ENCODE data around the gene LYRM4. TPM values are rescaled to one million over a fixed set of nuclear protein-coding genes. Genes with fewer than 3 reads are reported as not detected.
"Not testable (repeated sequence)": the region's sequence is repeated elsewhere in the genome, so short reads cannot be mapped to it uniquely, and the experiment has no call there.

Gene LYRM4
- total RNA-seq, 2 experiments from 2014 or later = 44.3 to 45.7 TPM

GRCh38 chr6:5127106-5127687 is 133.6 kb downstream of the LYRM4 start:
- peaks cover 2% of the 10 kb centered on the region for H3K4me1 Mint-ChIP-seq
- no peaks in the 10 kb centered on the region for H3K9me3 Mint-ChIP-seq
- no peak for DNase-seq
- no peaks in the 10 kb centered on the region for H3K27me3 Mint-ChIP-seq
- no peak overlapping the region for H3K27ac Mint-ChIP-seq
- no peak overlapping the region for H3K4me3 Mint-ChIP-seq
- peaks cover 3% of the 10 kb centered on the region for H3K36me3 Mint-ChIP-seq

DNA sequence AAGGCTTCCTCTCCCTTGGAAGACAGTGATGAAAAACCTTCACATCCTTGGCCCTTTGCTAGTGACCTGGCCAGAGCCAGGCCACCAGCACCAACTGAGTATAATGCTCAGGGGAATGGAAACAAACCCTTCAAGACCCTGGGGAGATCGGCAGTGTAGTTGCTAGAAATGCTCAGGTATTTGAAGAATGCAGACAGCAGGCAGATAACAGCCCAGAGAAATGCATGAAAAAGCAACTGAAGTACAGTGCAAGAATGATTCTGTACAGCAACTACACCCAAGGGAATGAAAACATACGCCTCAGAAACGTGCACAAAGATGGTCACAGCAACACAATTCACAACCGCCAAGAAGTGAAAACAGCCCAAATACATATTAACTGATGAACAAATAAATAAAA is 134.5 kb downstream of the LYRM4 start:
- H3K27ac Mint-ChIP-seq = no peak overlapping the region
- no peak for DNase-seq
- H3K36me3 Mint-ChIP-seq = peaks cover 3% of the 10 kb centered on the region
- no peak overlapping the region for H3K4me3 Mint-ChIP-seq
- H3K27me3 Mint-ChIP-seq = no peaks in the 10 kb centered on the region
- H3K4me1 Mint-ChIP-seq = peaks cover 2% of the 10 kb centered on the region
- H3K9me3 Mint-ChIP-seq = no peaks in the 10 kb centered on the region

DNA sequence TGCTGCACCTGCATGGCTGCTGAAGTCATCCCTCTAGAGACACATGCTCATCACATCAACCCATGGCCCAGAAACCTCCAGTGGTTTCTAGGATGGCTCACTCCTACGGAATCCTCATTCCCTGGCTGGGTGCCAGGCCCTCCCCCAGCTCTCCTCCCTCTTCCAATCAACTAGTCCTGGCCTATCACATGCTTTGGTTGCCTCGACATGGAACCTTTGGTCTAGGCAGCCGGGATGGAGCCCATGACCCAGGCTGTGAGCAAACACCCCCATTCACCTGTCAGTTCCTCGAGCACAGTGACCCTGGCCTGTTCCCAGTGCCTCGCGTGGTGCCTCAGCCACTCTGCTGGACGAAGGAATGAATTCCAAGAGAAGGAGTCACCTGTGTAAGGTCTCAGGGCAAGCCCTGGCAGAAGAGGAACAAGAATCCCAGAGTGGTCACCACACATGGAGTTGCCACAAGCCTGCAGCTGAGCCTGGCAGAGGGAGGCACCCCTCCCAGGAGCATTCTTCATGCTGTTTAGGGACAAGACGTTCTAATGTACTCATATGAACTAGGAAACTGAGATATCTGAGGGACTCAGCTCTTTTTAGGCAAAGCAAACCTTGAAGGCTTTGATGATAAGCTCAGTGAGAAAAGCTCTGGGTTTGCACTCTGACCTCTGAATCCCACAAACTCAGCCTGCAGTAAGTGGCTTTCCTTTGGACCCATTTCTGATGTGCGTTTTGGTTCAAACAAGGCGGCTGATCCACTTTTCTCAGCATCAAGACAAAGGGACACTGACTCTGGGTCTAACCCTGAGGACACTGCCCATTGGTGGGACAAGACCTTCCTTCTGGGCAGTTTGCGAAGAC is 135.4 kb downstream of the LYRM4 start:
- Mint-ChIP-seq H3K4me1 (peaks cover 2% of the 10 kb centered on the region), H3K9me3 (no peaks in the 10 kb centered on the region), H3K27me3 (no peaks in the 10 kb centered on the region), H3K36me3 (peaks cover 5% of the 10 kb centered on the region), H3K4me3 (no peak overlapping the region), H3K27ac (no peak overlapping the region)
- DNase-seq = no peak

DNA sequence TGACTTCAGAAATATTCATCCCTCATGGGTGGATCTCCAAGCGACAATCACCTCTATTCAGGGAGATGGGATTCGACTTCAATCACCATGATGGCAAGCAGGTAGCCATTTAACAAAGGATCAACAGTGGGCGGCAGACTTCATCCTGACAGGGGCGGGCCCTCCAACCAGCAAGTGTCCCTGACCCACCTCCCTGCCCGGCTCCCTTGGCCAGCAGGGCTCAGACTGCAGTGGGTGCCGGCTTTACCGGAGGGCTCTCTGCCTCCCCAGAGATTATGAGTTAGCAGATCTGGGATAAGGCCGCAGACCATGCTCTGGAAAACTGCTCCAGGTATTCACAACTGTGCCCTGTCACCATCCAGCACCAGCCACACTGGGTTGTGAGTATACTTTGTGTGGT is 136.2 kb downstream of the LYRM4 start:
- Mint-ChIP-seq H3K4me3 (no peak overlapping the region), H3K27me3 (no peaks in the 10 kb centered on the region), H3K9me3 (no peaks in the 10 kb centered on the region), H3K36me3 (peaks cover 7% of the 10 kb centered on the region), H3K4me1 (peaks cover 2% of the 10 kb centered on the region), H3K27ac (no peak overlapping the region)
- no peak for DNase-seq

DNA sequence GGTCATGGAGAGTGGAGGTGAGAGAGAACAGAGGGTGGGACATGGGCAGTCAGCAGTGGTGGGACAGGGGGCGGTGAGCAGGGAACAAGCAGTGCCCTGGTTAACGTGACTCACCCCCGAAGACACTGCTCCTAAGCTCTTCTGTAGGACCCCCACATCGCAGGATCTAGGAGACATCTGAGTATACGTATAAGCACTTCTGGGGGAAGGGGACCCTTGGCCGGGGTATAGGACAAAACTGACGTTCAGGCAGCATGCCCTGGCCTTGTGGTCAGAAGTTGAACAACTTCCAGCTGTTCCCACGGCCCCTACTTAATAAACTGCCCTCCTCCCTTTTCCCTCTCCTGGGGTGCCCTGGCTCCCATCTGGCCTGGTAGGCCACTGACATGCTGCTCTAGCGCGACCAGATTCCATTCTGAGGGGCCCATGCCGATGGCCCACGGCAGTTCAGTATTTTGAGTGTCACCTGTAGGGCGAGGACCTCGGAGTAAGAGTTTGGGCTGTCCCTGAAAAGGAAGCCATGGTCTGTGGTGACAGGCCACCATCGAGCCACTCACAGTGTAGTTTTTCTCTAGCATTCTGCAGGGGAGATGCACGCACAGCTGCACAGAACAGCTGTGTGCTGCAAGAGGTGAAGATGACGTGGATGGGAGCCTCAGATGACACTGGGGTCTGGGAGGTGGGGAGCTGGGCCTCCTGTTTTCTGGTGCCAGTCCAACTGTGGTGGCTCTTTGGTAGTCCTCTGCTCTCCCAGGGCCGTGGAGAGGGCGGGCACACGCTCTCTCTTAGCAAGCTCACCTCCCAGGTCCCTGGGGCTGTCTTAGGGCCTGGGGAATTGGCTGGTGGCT is 137.2 kb downstream of the LYRM4 start:
- Mint-ChIP-seq H3K36me3 (peaks cover 9% of the 10 kb centered on the region), H3K4me1 (no peaks in the 10 kb centered on the region)

GRCh38 chr6:5122504-5123112 is 138.1 kb downstream of the LYRM4 start:
- Mint-ChIP-seq H3K27me3 (no peaks in the 10 kb centered on the region), H3K36me3 (peaks cover 9% of the 10 kb centered on the region), H3K4me1 (no peaks in the 10 kb centered on the region), H3K4me3 (no peak overlapping the region), H3K27ac (no peak overlapping the region), H3K9me3 (no peaks in the 10 kb centered on the region)
- no peak for DNase-seq

More for the DNA sequence above, 137.2 kb downstream of the LYRM4 start:
- Mint-ChIP-seq H3K27ac (no peak overlapping the region), H3K9me3 (no peaks in the 10 kb centered on the region), H3K4me3 (no peak overlapping the region), H3K27me3 (no peaks in the 10 kb centered on the region)
- no peak for DNase-seq

GRCh38 chr6:5121956-5122355 is 138.8 kb downstream of the LYRM4 start:
- Mint-ChIP-seq H3K27ac (no peak overlapping the region), H3K4me1 (no peaks in the 10 kb centered on the region), H3K4me3 (no peak overlapping the region), H3K36me3 (peaks cover 9% of the 10 kb centered on the region), H3K27me3 (no peaks in the 10 kb centered on the region), H3K9me3 (no peaks in the 10 kb centered on the region)
- no peak for DNase-seq

DNA sequence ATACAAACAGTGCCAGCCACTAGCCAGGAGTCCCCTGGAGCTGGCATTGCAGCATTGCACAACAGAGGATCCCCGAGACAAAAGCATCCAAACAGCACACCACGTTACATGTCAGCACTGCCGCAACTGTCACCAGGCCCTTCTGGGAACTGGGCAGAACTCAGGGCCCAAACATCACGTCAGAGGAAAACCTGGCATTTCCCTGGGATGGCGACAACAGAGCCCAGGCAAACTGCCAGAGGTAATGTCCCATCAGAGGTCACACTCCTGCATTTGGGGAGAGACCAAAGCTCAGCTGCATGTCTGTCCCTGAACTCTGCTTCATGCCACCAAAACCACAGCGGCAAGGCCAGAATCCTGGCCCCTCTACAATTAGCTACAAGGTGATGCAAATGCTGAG is 139.3 kb downstream of the LYRM4 start:
- H3K36me3 Mint-ChIP-seq = peaks cover 9% of the 10 kb centered on the region
- no peaks in the 10 kb centered on the region for H3K4me1 Mint-ChIP-seq
- no peak overlapping the region for H3K27ac Mint-ChIP-seq
- H3K27me3 Mint-ChIP-seq = no peaks in the 10 kb centered on the region
- H3K4me3 Mint-ChIP-seq = no peak overlapping the region
- DNase-seq = no peak
- H3K9me3 Mint-ChIP-seq = no peaks in the 10 kb centered on the region

DNA sequence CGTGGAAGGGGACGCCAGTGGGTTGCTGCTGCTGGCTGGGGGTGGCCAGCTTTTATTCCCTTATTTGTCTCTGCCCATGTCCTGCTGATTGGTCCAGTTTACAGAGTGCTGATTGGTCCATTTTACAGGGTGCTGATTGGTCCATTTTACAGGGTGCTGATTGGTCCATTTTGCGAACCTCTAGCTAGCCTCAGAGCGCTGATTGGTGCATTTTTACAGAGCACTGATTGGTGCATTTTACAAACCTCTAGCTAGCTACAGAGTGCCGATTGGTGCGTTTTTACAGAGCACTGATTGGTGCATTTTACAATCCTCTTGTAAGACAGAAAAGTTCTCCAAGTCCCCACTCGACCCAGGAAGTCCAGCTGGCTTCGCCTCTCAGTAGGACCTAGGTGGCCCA is 140.2 kb downstream of the LYRM4 start:
- not testable (repeated sequence) for H3K36me3 Mint-ChIP-seq, H3K9me3 Mint-ChIP-seq, H3K4me1 Mint-ChIP-seq, H3K27ac Mint-ChIP-seq, H3K4me3 Mint-ChIP-seq, H3K27me3 Mint-ChIP-seq, DNase-seq

DNA sequence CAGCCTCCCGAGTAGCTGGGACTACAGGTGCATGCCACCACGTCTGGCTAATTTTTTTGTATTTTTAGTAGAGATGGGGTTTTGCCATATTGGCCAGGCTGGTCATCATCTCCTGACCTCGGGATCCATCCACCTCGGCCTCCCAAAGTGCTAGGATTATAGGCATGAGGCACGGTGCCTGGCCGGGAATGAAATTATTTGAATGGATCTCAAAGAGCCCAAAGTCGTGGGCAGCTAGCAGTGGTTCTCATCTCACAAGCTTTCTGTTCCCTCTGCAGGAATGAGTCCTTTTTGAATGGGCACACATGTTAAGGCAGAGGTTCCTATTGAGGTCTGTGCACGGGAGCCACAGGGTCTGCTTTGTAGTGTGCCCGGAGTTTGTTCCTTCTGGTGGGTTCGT is 140.7 kb downstream of the LYRM4 start:
- peaks cover 9% of the 10 kb centered on the region for H3K36me3 Mint-ChIP-seq
- no peaks in the 10 kb centered on the region for H3K27me3 Mint-ChIP-seq
- H3K4me3 Mint-ChIP-seq = no peak overlapping the region
- no peak overlapping the region for H3K27ac Mint-ChIP-seq
- no peaks in the 10 kb centered on the region for H3K9me3 Mint-ChIP-seq
- DNase-seq = no peak
- no peaks in the 10 kb centered on the region for H3K4me1 Mint-ChIP-seq

GRCh38 chr6:5119090-5119951 is 141.4 kb downstream of the LYRM4 start:
- no peak for DNase-seq
- H3K27ac Mint-ChIP-seq = no peak overlapping the region
- H3K9me3 Mint-ChIP-seq = no peaks in the 10 kb centered on the region
- no peaks in the 10 kb centered on the region for H3K4me1 Mint-ChIP-seq
- H3K36me3 Mint-ChIP-seq = peaks cover 9% of the 10 kb centered on the region
- no peaks in the 10 kb centered on the region for H3K27me3 Mint-ChIP-seq
- no peak overlapping the region for H3K4me3 Mint-ChIP-seq

- no peaks in the 10 kb centered on the region for H3K27me3 Mint-ChIP-seq
- H3K4me3 Mint-ChIP-seq = no peak overlapping the region
- no peaks in the 10 kb centered on the region for H3K9me3 Mint-ChIP-seq
- H3K27ac Mint-ChIP-seq = no peak overlapping the region
- H3K36me3 Mint-ChIP-seq = peaks cover 10% of the 10 kb centered on the region
- no peaks in the 10 kb centered on the region for H3K4me1 Mint-ChIP-seq
- DNase-seq = no peak
These were observed 144.3 kb downstream of the LYRM4 start for GRCh38 chr6:5116243-5116991.

GRCh38 chr6:5115168-5115567 is 145.6 kb downstream of the LYRM4 start:
- no peaks in the 10 kb centered on the region for H3K27me3 Mint-ChIP-seq
- H3K27ac Mint-ChIP-seq = no peak overlapping the region
- no peaks in the 10 kb centered on the region for H3K9me3 Mint-ChIP-seq
- H3K4me3 Mint-ChIP-seq = no peak overlapping the region
- H3K36me3 Mint-ChIP-seq = peaks cover 13% of the 10 kb centered on the region
- H3K4me1 Mint-ChIP-seq = no peaks in the 10 kb centered on the region
- no peak for DNase-seq

- Mint-ChIP-seq H3K27me3 (no peaks in the 10 kb centered on the region), H3K27ac (no peak overlapping the region), H3K9me3 (no peaks in the 10 kb centered on the region), H3K4me1 (no peaks in the 10 kb centered on the region), H3K4me3 (no peak overlapping the region), H3K36me3 (peaks cover 12% of the 10 kb centered on the region)
- no peak for DNase-seq
These were observed 147.7 kb downstream of the LYRM4 start for GRCh38 chr6:5113096-5113495.
